GM13977 (cell line): ENCODE measurements around the gene TMCO5A.

Experiments
- DNase-seq: peaks from one replicate; pipeline ENCODE4 v3.0.0; 2012; ENCODE audit warnings: low spot score
- CTCF ChIP-seq: IDR thresholded peaks from 2 replicates; pipeline ENCODE4 v1.5.1; 2012; ENCODE audit warnings: mild to moderate bottlenecking, control low read depth; ENCODE audit not compliant: insufficient read depth; ENCODE audit errors: extremely low read depth, missing control alignments
- in situ Hi-C: fragments of 300-500 bp; cut with MboI; formaldehyde crosslinking; loops from one replicate; pipeline ENCODE4 v1.12.0; 2022; ENCODE audit warnings: low sequenced_read_pairs, low pct_unique_long_range_greater_than_20kb, mixed read lengths, inconsistent platforms; ENCODE audit not compliant: unreplicated experiment

TMCO5A gene

GRCh38 chr15:37929238-37929637 lies 5.2 kb upstream of the TMCO5A start:
- TF ChIP-seq CTCF, result no peak
- no peak for DNase-seq
- in situ Hi-C loops, result no loop called here

- in situ Hi-C loops, result no loop called here
These were observed 3.1 kb upstream of the TMCO5A start for GRCh38 chr15:37931321-37931720.

GRCh38 chr15:37931868-37932267 lies 2.6 kb upstream of the TMCO5A start:
- no peak for DNase-seq
- no peak for TF ChIP-seq CTCF
- in situ Hi-C loops, result no loop called here

More at GRCh38 chr15:37931321-37931720, 3.1 kb upstream of the TMCO5A start:
- no peak for TF ChIP-seq CTCF
- DNase-seq, result no peak

- in situ Hi-C loops, result no loop called here
- DNase-seq, result no peak
- no peak for TF ChIP-seq CTCF
These were observed 1.9 kb upstream of the TMCO5A start for GRCh38 chr15:37932549-37932948.

- DNase-seq, result no peak
- in situ Hi-C loops, result no loop called here
- TF ChIP-seq CTCF, result no peak
These were observed 774 bp upstream of the TMCO5A start for GRCh38 chr15:37933666-37934065.

GRCh38 chr15:37940876-37941275 lies 6.4 kb downstream of the TMCO5A start:
- no peak for TF ChIP-seq CTCF
- in situ Hi-C loops, result no loop called here
- DNase-seq, result no peak

- in situ Hi-C loops, result no loop called here
- DNase-seq, result no peak
- TF ChIP-seq CTCF, result no peak
These were observed 7.3 kb downstream of the TMCO5A start for GRCh38 chr15:37941779-37942178.
